Lung (tissue), 12 donors: ENCODE results near the gene NOX5. TPM values are rescaled to one million over a fixed set of nuclear protein-coding genes. Genes with fewer than 3 reads are reported as not detected.

Experiments
- ATAC-seq: fragments of 200-7000 bp; cut with Tn5 transposase; one replicate; pipeline ENCODE4 v1.9.1; 2020; ENCODE audit warnings: moderate number of reproducible peaks; ENCODE audit not compliant: insufficient read depth, low FRiP score
- DNase-seq, 3 donors: peaks; one replicate each; pipeline ENCODE4 v3.0.0-alpha.2; 2013 to 2017
- H3K27ac ChIP-seq, 2 donors: one replicate each; pipeline ENCODE4 v1.5.1; 2013; ENCODE audit warnings: mild to moderate bottlenecking in 2 of 2, moderate library complexity in 2 of 2, control low read depth in 1 of 2, inconsistent platforms in 1 of 2, low read depth in 1 of 2, low read length in 1 of 2
- H3K27me3 ChIP-seq, 3 donors: one replicate each; pipeline ENCODE4 v1.5.1; 2013; ENCODE audit warnings: low read length in 2 of 3; ENCODE audit not compliant: control insufficient read depth in 3 of 3, insufficient read depth in 3 of 3
- H3K36me3 ChIP-seq, 4 donors: one replicate each; pipeline ENCODE4 v1.5.1; 2013; ENCODE audit warnings: low read length in 4 of 4, mild to moderate bottlenecking in 1 of 4, moderate library complexity in 1 of 4; ENCODE audit not compliant: control insufficient read depth in 4 of 4, insufficient read depth in 4 of 4
- H3K4me1 ChIP-seq, 5 donors: one replicate each; pipeline ENCODE4 v1.5.1; 2013; ENCODE audit warnings: low read length in 5 of 5, mild to moderate bottlenecking in 2 of 5, moderate library complexity in 1 of 5; ENCODE audit not compliant: control insufficient read depth in 5 of 5, insufficient read depth in 5 of 5
- H3K4me3 ChIP-seq: one replicate; pipeline ENCODE4 v1.5.1; 2013; ENCODE audit warnings: mild to moderate bottlenecking, control low read depth, moderate library complexity
- H3K9ac ChIP-seq, 2 donors: one replicate each; pipeline ENCODE4 v1.5.1; 2013; ENCODE audit warnings: low read length in 2 of 2, control low read depth in 1 of 2; ENCODE audit not compliant: insufficient read depth in 1 of 2
- H3K9me3 ChIP-seq, 4 donors: one replicate each; pipeline ENCODE4 v1.5.1; 2013; ENCODE audit warnings: low read length in 3 of 4, mild to moderate bottlenecking in 1 of 4, moderate library complexity in 1 of 4; ENCODE audit not compliant: control insufficient read depth in 4 of 4, insufficient read depth in 3 of 4
- CTCF ChIP-seq: IDR thresholded peaks from 2 replicates; pipeline ENCODE4 v1.5.1; 2012; ENCODE audit warnings: mild to moderate bottlenecking; ENCODE audit errors: control extremely low read depth, extremely low read depth
- WGBS, 2 donors: extraction: QIAGEN DNeasy Blood & Tissue Kit; methylation state at CpG; one replicate each; pipeline ENCODE4 v1.1.7; 2013; 5-methylcytosine and 5-hydroxymethylcytosine counted together
- polyA plus RNA-seq, 2 donors: library from polyadenylated mRNA; stranded (reverse); fragments of 200-250 nt; gene quantifications; one replicate each; pipeline ENCODE4 v1.2.1, GENCODE V29; 2013
- total RNA-seq, 2 donors: library from RNA; depleted of rRNA in 1 of 2; stranded (reverse); fragments of >200 nt in 1 of 2; gene quantifications; one replicate each; pipeline ENCODE4 v1.2.1, GENCODE V29; 2014 to 2021
- donor health status: control.
- donor health status: control.
- donor health status: Bipolar disorder and iron deficiency.
- donor health status: healthy.
- donor health status: DM: yes; HTN: yes; CAD: no.

NOX5 gene
- total and polyA plus RNA-seq, 4 donors = 0.03 to 0.77 (median 0.09) TPM

- ATAC-seq (no peak), DNase-seq (no peak)
- Histone ChIP-seq H3K4me3 (no peak overlapping the region), H3K27me3 (no peaks in the 10 kb centered on the region), H3K9ac (no peak overlapping the region), H3K4me1 (no peaks in the 10 kb centered on the region), H3K36me3 (no peaks in the 10 kb centered on the region), H3K9me3 (no peaks in the 10 kb centered on the region), H3K27ac (no peak overlapping the region)
- WGBS, 2 donors = 91 to 94% methylated on average over 5 of the region's 5 CpGs
- no peak for TF ChIP-seq CTCF
These were observed 28.0 kb downstream of the NOX5 start for GRCh38 chr15:69042531-69042930.

DNA sequence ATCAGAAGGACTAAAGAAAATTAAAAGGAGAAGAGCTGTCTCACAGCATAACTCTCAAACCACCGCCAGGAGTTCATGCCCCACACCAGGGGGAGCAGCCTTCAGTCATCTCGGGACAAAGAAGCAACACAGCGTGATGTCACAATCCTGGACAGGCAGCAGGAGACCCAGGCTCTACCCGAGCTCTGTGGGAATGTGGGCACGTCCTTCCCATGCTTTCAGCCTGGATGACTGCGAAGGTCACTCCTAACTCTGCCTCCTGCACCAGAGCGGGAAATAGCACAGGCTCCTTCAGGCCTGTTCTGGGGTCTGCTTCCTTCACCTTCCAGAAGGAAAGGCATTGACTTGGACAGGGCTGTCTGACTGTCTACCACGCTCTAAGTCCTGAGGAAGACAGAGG, 31.3 kb downstream of the NOX5 start:
- 70 to 74% methylated on average over 8 of the region's 8 CpGs for WGBS, 2 donors
- H3K36me3 ChIP-seq = no peaks in the 10 kb centered on the region
- H3K4me1 ChIP-seq = no peaks in the 10 kb centered on the region
- no peaks in the 10 kb centered on the region for H3K27me3 ChIP-seq
- H3K27ac ChIP-seq = no peak overlapping the region
- no peak for ATAC-seq
- DNase-seq = peak; percentile 63 to 68 (median 68)
- no peak overlapping the region for H3K9ac ChIP-seq
- no peaks in the 10 kb centered on the region for H3K9me3 ChIP-seq
- TF ChIP-seq CTCF = no peak
- H3K4me3 ChIP-seq = no peak overlapping the region

DNA sequence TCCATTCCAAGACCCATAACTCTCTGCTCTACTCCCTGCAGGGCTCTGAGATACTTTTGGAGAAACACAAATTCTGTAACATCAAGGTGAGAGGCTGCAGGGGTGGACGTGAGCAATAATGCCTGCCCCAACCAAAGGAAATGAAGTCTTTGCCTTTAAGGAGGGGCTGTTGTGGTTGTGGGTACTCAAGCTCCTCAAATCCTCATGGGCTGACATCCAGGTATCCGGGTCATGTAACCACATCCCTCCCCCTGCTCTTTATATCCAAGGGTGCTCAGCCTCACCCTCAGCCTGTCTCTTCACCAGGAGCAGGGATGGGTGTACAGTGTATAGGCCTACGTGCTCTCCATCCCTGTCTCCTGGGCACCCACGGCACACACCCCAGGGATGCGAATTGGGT, 32.3 kb downstream of the NOX5 start:
- TF ChIP-seq CTCF = no peak

GRCh38 chr15:69049976-69050375, 35.5 kb downstream of the NOX5 start:
- no peak for ATAC-seq
- DNase-seq = no peak
- 96 to 97% methylated on average over 4 of the region's 4 CpGs for WGBS, 2 donors
- H3K27ac ChIP-seq = no peak overlapping the region
- no peaks in the 10 kb centered on the region for H3K36me3 ChIP-seq
- TF ChIP-seq CTCF = no peak
- H3K4me1 ChIP-seq = no peaks in the 10 kb centered on the region
- H3K4me3 ChIP-seq = no peak overlapping the region
- H3K9me3 ChIP-seq = no peaks in the 10 kb centered on the region
- H3K9ac ChIP-seq = no peak overlapping the region
- H3K27me3 ChIP-seq = no peaks in the 10 kb centered on the region

More for the DNA sequence above, 32.3 kb downstream of the NOX5 start:
- Histone ChIP-seq H3K9me3 (no peaks in the 10 kb centered on the region), H3K4me1 (no peaks in the 10 kb centered on the region), H3K36me3 (no peaks in the 10 kb centered on the region), H3K4me3 (no peak overlapping the region), H3K9ac (no peak overlapping the region), H3K27ac (no peak overlapping the region), H3K27me3 (no peaks in the 10 kb centered on the region)
- ATAC-seq = no peak
- 78 to 80% methylated on average over 5 of the region's 5 CpGs for WGBS, 2 donors
- no peak for DNase-seq
